ENCODE measurements around the gene CKAP2L.

Gene CKAP2L

DNA sequence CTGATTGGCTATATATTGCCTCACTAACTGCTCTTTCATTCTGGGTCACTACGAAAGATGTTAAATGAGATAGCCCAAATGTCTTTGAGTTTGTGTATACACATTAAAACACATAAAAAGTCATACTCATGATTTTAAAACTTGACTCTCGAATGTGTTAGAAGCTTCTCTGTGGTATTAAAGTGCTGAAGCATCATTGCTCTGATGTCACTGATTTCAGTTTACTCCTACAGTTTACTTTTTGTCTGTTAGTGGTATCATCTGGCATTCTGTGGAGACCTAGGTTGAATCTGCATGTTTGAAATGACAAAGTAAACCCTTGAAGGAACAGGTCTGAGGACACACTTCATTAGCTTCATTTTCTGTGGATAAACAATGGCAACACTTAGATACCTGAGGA is 32.9 kb downstream of the CKAP2L start:
- intact Hi-C loops (cut with DNase I): no loop called here
- no peak for DNase-seq

DNA sequence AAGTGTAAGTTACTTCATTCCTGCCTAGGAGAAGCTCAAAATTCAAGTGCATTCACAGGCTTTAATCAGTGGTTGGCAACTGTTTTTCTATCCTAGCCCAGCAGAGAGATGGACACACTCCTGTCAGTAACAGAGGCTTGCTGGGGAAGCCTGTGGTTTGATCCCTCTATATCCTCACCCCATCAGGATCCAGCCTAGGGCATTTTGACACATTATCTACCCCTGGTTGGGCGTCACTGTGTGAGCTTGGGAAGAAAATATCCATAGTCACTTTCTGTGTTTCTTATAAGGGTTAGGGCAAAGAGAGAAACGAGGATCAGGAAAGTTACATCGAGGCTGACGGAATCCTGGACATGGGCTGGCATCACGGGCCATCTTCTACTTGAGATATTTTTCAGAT is 33.6 kb downstream of the CKAP2L start:
- DNase-seq: no peak
- intact Hi-C loops (cut with DNase I): no loop called here

DNA sequence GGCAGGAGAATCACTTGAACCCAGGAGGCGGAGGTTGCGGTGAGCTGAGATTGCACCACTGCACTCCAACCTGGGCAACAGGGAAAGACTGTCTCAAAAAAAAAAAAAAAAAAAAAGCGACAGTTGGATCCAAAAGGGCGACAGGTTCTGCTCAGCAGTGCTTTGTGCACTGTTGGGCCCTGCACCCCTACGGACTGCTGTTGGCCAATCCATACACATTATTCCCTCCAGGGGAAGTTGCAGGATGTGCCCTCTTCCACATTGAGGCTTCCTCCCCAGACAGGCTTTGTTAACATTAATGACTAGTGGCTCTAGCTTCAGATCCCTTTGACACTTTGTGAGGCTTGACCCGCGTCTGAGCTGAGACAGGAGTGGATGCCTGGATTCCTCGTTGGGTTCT is 34.2 kb downstream of the CKAP2L start:
- peak in 1 of 42 donors; percentile 28 for DNase-seq
- intact Hi-C loops (cut with DNase I): no loop called here

DNA sequence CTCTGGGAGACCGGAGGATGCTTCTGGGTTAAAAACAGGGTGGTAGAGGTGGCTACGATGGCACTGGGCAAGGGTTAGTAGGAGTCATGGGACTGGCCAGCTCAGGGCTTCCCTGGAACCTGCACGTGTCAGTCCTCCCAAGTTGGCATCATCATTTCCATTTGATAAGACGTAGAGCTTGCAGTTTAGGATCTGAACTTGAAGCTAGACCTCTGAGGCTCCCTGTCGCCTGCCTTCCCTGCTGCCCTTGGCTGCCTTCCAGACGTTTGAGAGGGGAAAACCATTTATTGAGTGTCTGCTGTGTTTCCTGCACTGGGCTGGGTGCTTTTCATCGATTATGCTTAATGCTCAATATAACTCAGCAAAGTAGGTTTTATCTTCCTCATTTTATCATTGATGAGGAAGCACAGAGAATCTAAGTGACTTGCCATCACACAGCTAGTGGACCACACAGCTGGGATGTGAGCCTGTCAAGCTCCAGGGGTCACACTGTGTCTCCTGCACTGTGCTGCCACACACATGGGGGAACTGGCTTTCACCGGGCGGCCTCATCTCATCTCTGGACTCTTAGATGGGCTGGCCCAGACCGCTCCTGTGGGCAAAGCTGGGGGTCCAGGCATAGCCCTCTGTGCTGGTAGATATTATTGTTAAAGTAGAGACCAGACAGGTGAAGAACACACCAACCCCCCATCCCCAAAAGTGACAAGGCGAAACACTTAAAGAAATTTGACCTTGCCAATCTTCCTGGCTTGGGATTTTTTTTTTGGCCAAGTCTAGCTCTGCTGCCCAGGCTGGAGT is 35.8 kb downstream of the CKAP2L start:
- DNase-seq: peak in 1 of 42 donors; percentile 28
- intact Hi-C loops (cut with DNase I): loop anchor here (5.0 to 10.0 kb wide), 2 partner anchors 81 to 104 kb away; partner anchors contain the start of gene SLC20A1

DNA sequence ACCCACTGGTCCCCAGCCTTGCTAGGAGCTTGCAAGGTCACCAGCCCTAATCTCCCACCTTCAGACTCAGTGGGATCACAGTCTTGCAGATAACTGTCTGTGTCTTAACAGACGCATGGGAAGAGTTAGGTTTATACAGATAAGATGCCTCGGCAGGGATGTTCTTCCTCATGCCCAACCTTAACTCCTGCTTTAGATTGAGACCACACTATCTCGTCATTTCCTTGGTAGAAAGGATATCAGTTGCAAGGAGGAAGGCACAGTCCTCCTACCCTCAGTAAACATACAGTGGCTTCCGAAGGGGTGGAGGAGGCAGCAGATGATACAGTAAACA is 36.4 kb downstream of the CKAP2L start:
- intact Hi-C loops (cut with DNase I): loop anchor here (5.0 to 10.0 kb wide), 2 partner anchors 81 to 103 kb away; partner anchors contain the start of gene SLC20A1
- no peak for DNase-seq

DNA sequence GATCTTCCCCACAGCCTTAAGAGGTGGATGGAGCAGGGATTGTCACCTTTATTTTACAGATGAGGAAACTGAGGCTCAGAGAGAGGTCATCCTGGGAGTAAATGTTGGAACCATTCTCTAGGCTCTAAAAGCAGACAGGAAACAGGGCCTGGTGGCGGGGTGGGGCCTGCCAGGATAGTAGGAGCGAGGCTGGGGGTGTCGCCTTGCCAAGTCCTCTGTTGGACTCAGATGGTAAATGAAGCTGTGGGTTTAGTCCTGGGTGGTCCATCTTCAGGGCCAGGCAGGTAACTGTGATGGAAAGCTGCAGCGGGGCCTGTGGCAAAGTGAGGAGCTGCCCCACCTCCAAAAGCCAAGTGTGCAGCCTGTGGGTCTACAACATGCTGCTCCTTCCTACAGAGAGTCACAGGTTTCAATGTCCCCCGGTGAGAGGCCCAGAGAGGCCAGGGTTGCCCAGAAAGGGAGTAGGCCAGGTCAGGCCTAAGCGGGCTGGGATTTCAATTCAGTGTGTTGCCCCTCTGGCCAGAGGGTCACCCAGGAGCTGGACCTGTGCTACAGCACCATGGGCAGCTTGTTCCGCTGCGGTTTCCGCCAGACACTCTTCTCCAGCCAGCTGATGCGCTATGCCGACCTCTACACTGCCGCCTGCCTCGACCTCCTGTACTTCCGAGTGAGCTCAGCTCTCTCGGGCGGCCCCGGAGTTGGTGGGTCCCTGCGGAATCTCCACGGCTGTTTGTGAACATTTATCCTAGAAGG is 37.0 kb downstream of the CKAP2L start:
- intact Hi-C loops (cut with DNase I): loop anchor here (5.0 to 10.0 kb wide), 2 partner anchors 80 to 103 kb away; partner anchors contain the start of gene SLC20A1
- peak in 1 of 42 donors; percentile 31 for DNase-seq

DNA sequence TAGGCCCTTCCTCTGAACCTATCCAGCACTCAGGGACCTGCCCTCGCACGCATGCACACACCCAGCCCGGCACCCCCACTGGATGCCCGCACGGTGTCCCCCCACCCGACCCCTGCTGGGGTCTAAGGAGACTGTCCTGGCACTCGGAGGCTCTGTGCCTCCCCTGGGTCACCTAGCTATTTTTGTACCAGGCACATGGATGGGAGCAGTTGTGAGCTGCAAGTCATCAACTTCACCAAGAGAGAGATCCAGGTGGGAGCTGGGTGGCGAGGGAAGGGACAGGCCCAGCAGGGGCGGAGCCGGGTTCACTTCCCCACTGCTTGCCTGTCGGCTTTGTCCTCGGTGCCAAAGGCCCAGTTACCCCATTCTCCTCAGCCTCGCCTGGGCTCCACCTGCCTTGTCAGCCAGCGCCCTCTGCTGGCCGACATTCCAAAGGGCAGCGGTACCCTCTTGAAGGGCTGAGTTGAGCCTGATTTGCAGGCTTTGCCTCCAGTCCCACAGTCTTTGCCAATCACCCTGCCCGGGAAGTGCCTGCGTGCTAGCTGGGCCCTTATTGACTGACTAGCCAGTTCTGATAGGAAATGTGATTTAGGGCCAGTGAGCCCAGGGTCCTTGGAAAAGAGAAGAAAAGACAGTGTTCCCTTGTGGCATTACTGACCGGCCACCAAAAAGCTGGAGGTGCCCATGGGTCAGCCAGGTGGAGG is 37.8 kb downstream of the CKAP2L start:
- intact Hi-C loops (cut with DNase I): loop anchor here (5.0 to 10.0 kb wide), 2 partner anchors 79 to 102 kb away; partner anchors contain the start of gene SLC20A1
- DNase-seq: peak; percentile 84 to 95 (median 91)

DNA sequence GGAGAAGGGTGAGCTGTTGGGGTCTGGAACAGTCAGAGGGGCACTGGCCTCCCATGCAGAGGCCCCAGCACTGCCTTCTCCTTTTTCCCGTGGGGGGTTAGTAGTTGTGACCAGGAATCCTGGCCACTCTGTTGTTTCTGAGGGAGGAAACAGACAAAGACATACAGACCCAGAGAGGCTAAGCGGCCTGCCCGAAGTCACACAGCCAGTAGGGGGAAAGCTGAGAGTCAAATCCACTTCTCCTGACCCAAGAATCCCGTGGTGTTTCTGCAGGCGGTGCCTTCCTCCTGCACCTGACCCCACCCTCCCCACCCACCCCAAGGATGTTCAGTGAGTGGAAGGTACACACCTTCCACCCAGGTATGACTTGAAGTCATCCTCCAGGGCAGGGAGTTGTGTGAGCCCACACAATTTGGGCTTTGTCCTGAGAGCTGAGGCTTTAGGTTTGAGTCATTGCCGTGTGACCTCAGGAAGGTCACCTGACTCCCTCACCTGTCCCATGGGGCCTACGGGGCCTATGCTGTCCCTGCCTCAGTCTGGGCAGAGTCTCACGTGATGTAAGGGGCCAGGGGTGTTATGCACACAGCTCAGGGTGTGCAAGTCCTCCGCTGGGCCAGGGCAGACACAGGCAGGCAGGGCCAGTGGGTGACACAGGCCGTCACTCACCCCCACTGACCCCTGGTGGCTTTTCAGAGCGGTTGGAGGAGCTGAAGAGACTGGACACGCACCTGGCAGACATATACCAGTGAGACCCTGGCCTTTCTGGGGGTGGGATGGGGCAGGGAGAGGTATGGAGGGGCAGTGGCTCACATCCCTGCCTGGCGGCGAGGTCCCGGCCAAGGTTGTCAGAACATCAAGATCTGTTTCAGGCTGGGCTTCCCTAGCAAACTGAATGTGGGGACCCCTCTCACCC is 38.6 kb downstream of the CKAP2L start:
- DNase-seq: peak in 1 of 42 donors; percentile 31
- intact Hi-C loops (cut with DNase I): loop anchor here (5.0 to 10.0 kb wide), 2 partner anchors 78 to 101 kb away; partner anchors contain the start of gene SLC20A1

DNA sequence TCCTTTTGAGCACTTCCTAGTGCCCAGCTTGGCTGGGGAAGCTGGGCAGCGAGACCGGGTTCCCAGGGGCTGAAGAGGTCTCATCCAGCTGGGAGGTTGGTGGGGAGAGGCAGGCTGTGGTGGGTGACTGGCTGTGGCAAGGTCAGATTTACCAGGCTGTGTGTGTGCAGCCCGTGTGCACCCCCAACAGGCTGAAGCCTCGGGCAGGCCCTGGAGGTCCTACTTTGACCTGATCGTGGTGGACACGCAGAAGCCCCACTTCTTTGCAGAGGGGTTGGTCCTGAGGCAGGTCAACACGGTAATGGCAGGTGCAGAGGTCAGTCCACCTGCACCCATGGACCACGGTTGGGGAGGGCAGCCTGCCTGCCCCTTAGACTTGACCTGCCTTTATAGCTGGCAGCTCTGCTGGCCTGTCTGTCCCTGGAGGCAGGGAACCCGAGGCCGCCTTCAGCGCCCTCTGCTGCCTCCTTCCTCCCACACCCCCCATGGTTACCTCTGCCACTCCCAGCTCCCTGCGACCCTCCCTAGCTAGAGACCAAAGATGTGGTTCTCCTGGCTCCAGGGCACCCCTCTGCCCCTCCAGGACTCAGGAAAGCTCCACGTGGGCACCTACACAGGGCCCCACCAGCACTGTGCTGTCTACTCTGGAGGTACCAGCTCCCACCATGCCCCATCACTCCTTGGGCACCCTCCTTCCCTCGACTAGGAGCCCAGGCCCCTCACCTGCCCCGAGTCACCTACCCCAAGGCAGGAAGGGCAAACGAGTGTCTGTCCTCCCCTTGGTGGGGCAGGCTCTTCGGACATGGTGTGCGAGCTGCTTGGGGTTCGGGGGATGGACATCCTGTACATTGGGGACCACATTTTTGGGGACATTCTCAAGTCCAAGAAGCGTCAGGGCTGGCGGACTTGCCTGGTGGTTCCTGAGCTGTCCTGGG is 39.6 kb downstream of the CKAP2L start:
- intact Hi-C loops (cut with DNase I): loop anchor here (5.0 to 10.0 kb wide), 3 partner anchors 78 to 138 kb away; partner anchors contain the start of gene SLC20A1
- peak in 1 of 42 donors; percentile 28 for DNase-seq

DNA sequence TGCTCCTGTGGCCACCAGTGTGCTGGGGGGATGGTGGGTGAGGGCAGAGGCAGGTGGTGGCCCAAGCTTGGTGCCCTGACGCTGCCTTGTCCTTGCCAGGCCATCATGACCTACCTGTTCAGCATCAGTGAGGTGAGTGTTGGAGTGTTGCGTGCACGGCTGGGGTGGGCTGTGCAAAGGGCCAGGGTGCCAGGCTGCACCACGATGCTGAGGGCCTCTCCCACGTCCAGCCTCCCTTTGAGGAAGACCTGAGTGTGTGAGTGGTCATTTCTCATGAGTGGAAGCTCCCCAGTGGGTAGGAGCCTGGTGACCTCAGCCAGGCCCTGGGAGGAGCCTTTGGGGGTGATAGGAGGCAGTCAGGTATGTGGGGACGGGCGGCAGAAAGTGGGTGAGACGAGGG is 40.4 kb downstream of the CKAP2L start:
- peak in 1 of 42 donors; percentile 27 for DNase-seq
- intact Hi-C loops (cut with DNase I): loop anchor here (5.0 to 10.0 kb wide), 2 partner anchors 99 to 137 kb away; no protein-coding TSS in a partner anchor

DNA sequence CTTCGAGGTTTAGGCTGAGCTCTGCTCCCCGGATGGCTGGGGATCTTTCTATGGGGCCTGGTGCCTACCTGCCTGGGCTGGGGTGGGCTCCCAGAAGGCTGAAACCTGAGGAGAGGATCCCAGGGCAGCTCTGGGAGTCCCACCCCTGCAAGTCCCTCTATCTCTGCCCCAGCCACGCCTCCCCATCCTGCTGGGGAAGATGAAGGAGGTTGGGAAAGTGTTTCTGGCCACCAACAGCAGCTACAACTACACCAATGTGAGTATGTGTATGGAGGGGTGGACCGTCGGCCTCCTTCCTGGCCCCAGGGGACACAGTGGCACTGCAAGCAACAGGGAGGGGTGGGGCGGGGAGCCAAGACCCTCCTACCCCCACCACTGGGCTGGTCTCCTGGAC is 40.9 kb downstream of the CKAP2L start:
- DNase-seq: no peak
- intact Hi-C loops (cut with DNase I): loop anchor here (5.0 to 10.0 kb wide), 2 partner anchors 99 to 136 kb away; no protein-coding TSS in a partner anchor

DNA sequence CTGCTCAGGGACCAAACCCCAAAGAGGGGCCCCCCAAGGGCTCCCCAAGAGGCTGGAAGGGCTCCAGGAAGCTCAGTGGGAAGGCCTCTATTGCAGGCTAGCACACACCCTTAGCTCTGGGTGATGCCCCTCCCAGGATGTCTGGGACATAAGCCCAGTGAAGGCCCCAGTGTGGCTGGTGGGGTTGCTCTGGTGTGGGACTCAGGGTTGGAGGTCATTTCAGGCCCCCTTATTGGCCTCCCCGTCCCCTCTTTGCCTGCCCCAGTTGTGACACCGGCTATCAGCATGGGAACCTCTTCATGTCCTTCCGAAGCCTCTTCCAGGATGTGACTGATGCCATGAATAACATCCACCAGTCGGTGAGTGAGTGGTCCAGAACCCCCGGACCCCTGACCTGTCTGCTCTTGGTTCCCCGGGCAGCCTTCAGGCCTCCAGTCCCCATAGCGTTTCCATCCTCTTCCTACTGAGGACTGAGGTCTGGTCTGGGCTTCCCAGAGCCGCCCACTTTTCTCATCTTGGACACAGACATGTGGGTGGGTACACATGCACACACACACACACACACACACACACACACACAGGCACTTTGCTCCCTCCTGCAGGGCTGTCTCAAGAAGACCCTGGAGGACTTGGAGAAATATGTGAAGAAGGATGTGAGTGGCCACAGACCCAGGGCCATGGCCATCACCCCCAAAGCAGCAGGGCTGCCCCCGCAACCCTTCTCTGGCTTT is 41.4 kb downstream of the CKAP2L start:
- no peak for DNase-seq
- intact Hi-C loops (cut with DNase I): loop anchor here (5.0 to 10.0 kb wide), 2 partner anchors 98 to 136 kb away; no protein-coding TSS in a partner anchor

DNA sequence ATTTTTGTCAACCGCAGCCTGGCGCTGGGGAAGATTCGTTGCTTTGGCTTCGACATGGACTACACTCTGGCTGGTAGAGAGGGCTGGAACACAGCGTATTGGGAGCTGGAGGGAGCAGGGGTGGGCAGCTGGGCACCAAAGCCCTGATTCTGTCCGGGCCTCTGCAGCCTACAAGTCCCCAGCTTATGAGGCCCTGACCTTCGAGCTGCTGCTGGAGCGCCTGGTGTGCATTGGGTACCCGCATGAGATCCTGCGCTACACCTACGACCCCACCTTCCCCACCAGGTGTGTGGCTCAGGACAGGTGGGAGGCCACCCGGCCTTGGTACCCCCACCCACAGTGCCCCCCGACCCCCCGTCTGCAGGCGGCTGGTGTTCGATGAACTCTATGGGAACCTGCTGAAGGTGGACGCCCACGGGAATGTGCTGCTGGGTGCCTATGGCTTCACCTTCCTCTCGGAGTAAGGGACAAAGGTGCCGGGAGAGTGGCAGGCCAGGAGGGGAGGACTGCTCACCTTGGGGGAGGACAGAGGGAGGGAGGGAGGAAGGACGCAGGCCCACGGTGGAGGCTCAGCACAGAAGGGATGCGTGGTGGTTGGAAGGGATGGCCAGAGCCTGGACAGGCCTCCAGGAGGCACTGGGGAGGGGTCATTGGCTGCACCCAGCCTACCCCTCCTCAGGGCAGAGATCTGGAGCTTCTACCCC is 42.4 kb downstream of the CKAP2L start:
- intact Hi-C loops (cut with DNase I): loop anchor here (5.0 to 10.0 kb wide), 2 partner anchors 97 to 135 kb away; no protein-coding TSS in a partner anchor
- DNase-seq: no peak

DNA sequence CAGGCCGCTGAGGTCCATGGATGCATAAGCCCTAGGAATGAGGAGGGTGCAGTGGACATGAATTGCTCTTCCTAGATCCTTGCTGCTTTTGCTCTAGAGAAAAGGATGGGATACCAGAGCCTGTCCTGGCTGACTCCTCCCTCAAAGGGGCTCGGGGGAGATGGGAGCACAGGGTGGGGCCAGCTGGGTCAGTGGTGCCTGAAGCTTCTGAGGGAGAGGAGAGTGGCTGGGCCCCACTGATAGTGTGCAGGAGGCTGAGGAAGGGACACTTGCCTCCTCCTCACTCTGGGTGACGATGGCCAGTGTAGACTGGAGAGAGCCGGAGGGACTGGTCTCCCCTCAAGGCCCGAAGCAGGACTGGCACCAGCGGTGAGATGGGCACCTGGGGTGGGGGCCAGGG is 43.6 kb downstream of the CKAP2L start, which contains the start of gene NT5DC4:
Gene NT5DC4, plus strand, starts transcription at position 236 of the 400 bp plus-strand sequence. Its CDS starts 60 bp downstream, at position 296.
- DNase-seq: no peak
- intact Hi-C loops (cut with DNase I): loop anchor here (5.0 to 10.0 kb wide), 2 partner anchors 96 to 133 kb away; no protein-coding TSS in a partner anchor

DNA sequence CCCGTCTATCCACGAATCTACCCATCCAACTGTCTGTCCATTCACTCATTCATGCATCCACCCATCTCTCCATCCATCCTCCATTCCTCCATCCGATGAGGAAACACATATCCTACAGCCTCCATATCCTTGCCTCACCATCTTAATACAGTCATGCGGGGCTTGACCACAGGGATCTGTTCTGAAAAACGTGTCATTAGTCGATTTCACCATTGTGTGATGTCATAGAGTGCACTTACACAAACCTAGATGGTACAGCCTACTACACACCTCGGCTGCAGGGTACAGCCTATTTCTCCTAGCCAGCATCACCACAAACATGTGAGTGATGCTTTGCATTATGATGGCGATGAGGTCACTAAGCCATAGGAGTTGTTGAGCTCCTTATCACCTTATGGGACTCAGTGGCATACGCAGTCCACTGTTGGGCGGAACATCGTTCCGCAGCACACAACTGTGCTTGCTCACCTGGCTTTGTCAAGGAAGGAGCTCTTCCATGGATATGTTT is 45.5 kb downstream of the CKAP2L start:
- no peak for DNase-seq

More for the DNA sequence above, 45.5 kb downstream of the CKAP2L start:
- intact Hi-C loops (cut with DNase I): no loop called here
